G401 (cell line): ENCODE data around the gene PDE8A. TPM values are rescaled to one million over a fixed set of nuclear protein-coding genes. Genes with fewer than 3 reads are reported as not detected.
"Not testable (repeated sequence)": the region's sequence is repeated elsewhere in the genome, so short reads cannot be mapped to it uniquely, and the experiment has no call there.

Experiments used
- DNase-seq: peaks from one replicate; pipeline ENCODE4 v3.0.0-alpha.2; 2015; ENCODE audit warnings: low spot score
- in situ Hi-C: cut with HindIII; loops from 2 replicates; pipeline ENCODE4 v1.10.0; 2016; ENCODE audit warnings: low sequenced_read_pairs, mixed read lengths
- total RNA-seq: library from RNA; depleted of rRNA; stranded (reverse); fragments of >200 nt; shearing (Covaris generic); gene quantifications from 2 replicates; pipeline ENCODE4 v1.2.3, GENCODE V29; 2014

PDE8A gene
- total RNA-seq, 1 experiment from 2014 or later: 21.4 TPM

GRCh38 chr15:85005746-85006145 is 24.1 kb downstream of the PDE8A start:
- in situ Hi-C loops: no loop called here

GRCh38 chr15:85006201-85006600 is 24.5 kb downstream of the PDE8A start:
- DNase-seq: no peak
- in situ Hi-C loops: no loop called here

More at GRCh38 chr15:85005746-85006145, 24.1 kb downstream of the PDE8A start:
- no peak for DNase-seq

- in situ Hi-C loops: no loop called here
These were observed 25.0 kb downstream of the PDE8A start for GRCh38 chr15:85006655-85007054.

DNA sequence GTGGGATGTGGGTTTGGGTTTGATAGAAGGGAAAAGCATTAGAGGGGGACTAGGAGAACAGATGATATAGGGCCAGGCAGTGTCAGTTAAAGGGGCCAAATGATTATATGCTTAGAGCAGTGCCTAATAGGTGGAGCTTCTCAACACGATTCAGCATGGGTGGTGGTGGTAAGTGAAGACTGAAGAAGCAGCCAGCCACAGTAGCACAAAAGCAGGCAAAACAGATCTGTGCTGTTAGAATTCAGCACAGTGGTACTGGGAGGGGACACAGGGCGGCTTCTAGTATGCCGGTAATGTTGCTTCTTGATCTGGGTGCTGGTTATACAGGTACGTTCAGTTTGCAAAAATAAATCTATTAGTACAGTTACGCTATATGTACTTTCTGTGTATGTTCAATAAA is 25.5 kb downstream of the PDE8A start:
- in situ Hi-C loops: no loop called here
- no peak for DNase-seq

More at GRCh38 chr15:85006655-85007054, 25.0 kb downstream of the PDE8A start:
- no peak for DNase-seq

DNA sequence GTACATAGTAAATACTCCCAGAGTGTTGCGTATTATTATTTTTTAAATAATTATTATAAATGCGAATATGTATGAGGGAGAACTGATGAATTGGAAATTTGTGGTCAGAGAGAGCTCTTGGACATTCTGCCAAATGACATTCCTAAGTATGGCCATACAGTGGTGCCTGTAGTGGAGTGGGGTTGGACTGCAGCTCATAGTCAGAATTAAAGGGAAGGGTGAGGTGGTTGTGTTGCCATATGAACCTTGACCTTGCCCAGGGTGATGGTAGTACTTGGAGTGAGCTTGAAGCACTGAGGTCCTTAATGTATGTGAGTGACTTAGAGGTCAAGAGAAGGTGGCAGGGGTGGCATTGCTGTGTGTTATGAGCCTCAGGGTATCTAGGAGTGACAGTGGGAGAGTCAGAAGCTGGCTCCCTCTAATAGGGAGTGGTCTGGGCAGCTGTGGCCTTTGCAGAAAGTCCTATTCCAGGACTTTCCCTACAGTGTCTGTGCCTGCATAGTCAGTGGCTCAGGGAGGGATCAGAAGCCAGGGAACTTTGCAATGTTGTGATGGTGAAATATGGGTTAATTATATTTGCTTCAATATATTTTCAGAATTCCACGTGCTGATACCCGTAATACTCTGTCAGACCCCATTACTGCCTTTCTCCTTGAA is 26.2 kb downstream of the PDE8A start:
- in situ Hi-C loops: no loop called here

DNA sequence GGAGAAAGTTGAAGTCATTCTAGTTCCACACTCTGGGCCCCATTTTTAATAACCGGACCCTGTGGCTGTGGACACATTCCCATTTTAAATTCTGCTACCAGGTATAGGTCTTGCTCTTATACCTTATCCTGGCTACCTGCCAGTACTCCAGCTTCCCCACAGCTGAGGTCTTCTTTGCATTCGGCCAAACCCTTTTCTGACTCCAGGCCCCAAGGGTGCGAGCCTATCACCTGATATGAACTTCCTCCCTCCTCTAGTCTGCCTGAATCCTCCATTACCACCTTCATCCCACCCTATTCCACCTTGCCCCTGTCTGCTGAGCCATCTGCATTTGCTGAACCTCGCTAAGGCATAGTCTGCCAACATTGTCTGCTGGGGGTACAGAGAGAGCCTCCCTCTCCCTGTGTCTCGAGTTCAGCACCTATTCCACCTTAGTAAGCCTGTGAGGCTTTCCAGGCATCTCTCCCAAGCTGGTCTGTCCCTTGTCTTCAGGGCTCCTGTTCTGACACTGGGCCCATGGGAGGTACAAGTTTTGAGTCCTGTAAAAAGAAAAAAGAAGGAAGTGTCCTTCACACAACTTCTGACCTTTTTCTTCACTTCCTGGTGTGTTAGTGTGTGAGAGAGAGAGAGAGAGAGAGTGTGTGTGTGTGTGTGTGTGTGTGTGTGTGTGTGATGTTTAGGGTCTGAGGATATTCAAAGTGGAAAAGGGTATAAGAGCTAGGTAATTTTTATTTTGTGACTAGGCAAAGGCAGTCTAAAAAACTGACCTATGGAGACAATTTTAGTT is 27.0 kb downstream of the PDE8A start:
- DNase-seq: no peak
- in situ Hi-C loops: no loop called here

More for the DNA sequence above, 26.2 kb downstream of the PDE8A start:
- DNase-seq: no peak

DNA sequence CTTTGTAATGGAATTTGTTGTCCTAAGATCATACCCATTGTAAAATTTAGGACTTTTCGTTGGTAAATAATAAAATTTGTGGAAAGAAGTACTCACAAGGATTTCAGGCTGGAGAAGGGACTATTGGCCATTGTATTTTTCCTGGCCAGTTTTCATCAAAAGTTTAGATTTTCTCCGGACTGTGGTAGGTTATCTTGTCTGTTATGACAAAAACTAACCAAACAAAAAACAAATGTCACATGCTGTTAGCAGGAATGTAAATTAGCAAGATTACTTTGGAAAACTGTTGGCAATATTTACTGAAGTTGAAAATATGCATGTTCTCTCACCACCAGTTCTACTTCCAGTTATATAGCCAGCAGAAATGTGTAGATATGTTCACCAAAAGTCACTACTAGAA is 27.8 kb downstream of the PDE8A start:
- no peak for DNase-seq
- in situ Hi-C loops: no loop called here

DNA sequence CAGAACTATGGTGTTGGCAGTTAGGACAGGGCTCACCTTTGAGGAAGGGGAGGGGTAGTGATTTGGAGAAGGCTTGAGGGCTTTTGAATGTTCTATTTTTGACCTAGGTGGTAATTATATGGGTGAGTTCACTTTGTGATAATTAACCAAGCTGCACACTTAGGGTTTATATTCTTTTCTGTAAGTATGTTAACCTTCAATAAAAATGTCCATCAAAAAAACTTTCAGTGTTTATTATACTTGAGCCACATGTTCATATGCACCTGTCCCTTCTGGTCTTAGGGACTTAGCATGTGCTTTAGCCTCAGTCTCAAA is 28.4 kb downstream of the PDE8A start:
- no peak for DNase-seq
- in situ Hi-C loops: no loop called here

DNA sequence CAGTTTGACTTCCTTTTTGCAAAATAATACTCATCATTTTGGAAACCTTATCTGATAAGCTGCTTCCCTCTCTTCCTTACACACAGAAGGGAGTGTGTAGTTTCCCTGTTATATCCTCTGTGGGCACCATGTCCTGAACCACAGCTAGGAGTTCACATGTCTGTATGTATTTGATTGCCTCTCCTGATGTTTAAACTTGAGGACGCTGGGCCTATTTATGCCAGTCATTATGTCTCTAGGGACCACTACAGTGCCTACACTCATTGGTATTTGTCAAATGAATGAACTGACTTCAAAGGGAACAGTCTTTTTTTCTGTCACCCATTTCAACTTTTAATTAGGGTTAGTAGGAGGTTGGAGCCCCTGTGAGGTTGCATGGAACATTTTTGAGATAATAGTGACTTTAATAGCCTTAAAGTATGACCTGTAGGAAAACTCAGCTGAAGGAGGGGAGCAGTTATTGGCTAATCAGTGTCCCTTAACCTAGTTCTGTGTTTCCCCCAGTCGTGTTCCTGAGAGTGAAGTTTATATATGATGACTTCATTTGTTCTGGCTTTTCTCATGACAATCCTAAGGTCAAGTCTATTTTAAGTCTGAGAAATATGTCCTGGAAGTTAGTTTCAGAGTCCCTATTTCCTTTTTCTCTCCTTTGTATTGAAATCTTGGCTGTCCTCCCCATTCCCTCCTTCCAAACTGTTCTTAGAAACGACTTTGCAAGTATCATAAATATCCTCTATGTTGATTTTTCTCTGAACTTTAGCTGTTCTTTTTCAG is 28.9 kb downstream of the PDE8A start:
- no peak for DNase-seq
- in situ Hi-C loops: no loop called here

DNA sequence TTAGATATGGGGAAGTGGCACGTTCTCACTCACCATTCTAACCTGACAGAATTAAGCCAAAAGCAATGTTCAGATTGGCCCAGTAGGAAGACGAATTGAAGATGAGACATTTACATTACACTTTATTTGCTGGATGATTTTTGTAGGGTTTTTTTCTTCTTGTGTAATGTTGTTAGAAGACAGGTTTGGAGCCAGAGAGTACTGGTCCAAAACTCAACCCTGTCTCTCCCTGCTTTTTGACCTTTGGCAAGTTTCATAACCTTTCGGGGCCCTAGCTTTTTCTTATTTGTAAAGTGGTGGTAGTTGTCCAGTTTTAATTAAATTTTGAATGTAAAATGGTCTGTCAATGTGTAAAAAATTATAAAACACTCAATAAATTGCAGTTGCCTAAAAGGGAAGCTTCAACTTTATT is 29.5 kb downstream of the PDE8A start:
- in situ Hi-C loops: no loop called here
- no peak for DNase-seq

DNA sequence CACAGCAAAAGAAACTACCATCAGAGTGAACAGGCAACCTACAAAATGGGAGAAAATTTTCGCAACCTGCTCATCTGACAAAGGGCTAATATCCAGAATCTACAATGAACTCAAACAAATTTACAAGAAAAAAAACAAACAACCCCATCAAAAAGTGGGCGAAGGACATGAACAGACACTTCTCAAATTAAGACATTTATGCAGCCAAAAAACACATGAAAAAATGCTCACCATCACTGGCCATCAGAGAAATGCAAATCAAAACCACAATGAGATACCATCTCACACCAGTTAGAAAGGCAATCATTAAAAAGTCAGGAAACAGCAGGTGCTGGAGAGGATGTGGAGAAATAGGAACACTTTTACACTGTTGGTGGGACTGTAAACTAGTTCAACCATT is 30.1 kb downstream of the PDE8A start:
- in situ Hi-C loops, DNase-seq: not testable (repeated sequence)

DNA sequence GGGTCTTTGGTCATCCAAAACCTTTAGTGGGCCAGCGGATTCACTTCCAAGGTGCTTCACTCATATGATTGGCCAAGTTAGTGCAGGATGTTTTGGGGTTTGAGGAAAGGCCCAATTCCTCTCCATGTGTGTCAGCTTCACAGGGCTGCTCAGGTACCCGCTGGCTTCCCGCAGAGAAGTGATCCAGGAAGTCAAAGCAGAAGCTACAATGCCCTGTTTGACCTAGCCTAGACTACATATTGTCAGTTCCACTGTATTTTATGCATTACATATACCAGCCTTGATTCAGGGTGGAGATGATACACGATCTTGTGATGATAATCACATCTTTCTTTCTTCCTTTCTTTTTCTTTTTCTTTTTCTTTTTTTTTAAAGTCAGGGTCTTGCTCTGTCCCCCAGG is 32.1 kb downstream of the PDE8A start:
- in situ Hi-C loops: no loop called here
- DNase-seq: no peak

DNA sequence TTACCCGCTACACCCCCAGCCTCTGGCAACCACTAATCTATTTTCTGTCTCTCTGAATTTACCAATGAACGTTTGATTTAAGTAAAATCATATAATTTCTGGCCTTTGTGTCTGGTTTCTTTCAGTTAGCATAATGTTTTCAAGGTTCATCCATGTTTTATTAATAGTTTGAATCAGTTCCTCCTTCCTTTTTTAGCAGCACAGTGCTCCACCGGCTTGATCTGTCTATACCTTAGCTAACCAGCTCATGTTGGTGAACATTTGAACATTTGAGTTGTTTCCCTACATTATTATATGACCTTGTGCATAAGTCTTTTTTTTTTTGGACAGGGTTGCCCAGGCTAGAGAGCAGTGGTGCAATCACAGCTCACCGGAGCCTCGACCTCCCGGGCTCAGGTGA is 33.3 kb downstream of the PDE8A start:
- in situ Hi-C loops: no loop called here
- no peak for DNase-seq

DNA sequence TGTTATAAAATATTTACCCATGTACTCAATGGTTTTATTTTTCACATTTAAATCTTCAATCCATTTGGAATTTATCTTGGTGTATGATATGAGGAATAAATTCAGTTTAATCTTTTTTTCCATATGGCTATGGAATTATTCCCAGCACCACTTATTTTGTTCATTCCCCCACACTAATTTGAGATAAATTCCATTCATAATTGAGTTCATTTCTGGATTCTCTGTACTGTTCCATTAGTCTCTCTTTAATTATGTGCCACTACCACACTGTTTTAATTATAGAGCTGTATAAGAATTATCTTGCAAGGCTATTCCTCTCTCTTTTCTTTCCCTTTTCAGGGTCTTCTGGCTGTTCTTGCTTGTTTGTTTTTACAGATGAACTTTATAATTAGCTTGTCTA is 34.6 kb downstream of the PDE8A start:
- no peak for DNase-seq
- in situ Hi-C loops: no loop called here

DNA sequence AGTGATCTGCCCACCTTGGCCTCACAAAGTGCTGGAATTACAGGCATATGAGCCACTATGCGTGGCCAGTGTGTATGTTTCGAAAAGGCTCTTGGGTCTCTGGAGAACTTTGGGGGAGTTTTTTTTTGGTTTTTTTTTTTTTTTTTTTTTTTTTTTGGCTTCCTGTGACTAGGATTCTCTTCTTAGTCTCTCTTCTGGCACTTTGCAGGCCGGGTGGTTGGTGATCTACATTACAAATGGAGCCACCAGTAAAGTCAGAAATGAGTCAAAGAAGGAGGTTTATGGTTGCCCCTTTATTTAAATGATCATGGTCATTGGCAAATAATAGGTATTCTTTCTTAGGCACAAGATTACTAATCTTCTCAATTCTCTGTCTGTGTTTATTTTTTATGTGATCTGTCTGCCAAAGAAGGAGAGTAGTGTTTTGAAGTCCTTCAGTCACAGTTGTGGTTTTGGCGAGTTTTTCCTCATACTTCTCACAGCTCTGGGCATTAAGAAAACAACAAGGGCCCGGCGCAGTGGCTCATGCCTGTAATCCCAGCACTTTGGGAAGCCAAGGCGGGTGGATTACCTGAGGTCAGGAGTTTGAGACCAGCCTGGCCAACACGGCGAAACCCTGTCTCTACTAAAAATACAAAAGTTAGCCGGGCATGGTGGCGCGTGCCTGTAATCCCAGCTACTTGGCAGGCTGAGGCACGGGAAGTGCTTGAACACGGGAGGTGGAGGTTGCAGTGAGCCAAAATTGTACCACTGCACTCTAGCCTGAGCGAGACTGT is 38.3 kb downstream of the PDE8A start:
- in situ Hi-C loops: no loop called here
- DNase-seq: no peak

- in situ Hi-C loops: no loop called here
- DNase-seq: no peak
These were observed 39.8 kb downstream of the PDE8A start for GRCh38 chr15:85021409-85021808.

DNA sequence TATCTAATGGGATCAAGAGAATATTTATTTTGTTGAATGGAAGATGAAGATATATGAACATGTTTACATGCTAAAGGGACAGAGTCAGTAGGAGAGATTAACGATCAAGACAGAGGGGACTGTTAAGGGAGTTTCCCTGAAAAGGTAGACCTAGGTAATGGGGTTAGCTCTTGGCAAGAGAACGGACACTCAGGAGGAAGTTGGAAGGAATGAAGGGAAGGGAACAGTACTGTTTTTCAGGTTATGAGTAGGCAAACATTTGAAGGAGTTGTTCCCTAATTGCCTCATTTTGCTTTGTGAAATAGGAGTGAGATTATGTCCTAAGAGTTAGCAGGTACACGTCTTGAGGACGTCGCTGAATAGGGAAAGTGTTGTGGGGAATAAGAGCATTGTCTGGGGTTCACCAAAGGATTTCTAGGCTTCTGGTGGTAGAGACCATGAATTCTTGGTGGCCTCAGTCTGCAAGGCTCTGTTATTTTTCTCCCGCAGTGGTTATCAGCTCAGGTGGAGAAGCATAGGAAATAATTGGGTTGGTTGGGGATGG is 41.3 kb downstream of the PDE8A start:
- no peak for DNase-seq
- in situ Hi-C loops: no loop called here

DNA sequence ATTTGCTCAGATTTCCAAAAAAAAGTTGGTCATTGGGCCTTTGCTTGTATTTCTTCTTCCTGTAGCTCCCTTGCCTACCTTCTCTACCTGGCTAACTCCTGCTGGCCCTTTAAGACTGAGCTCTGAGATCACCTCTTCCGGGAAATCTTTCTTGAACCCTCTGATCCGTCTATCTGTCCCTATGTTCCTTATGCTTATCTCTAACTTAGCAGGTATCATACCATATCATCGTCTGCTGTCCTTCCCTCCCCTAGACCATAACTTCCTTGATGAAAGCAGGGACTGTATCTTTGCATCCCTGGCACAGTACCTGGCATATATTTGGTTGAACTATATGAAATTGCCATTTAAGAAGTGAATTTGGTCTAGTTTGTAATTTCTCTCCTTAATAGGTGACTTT is 42.3 kb downstream of the PDE8A start:
- no peak for DNase-seq
- in situ Hi-C loops: no loop called here
